Measurements from ENCODE around the gene PDE4DIP.
"Not testable (repeated sequence)": the region's sequence is repeated elsewhere in the genome, so short reads cannot be mapped to it uniquely, and the experiment has no call there.

PDE4DIP gene

DNA sequence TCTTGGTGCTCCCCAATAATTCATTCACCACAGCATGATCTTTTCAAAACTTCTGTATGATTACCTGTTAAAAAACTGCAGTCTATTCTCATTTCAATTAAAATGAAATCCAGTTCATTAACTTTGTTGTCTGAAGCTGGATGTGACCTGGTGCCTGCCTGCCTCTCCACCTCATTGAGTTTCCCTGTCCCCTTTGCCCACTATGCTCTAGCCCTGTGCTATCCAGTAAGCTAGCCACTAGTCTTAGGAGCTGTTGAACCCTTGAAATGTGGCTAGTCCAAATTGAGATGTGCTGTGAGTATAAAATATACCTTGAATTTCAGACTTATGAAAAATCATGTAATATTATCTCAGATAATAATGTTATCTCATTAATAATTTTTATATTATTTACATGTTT lies 114.1 kb downstream of the PDE4DIP start:
- not testable (repeated sequence) for H3K4me3 ChIP-seq (ENCODE audit: low read depth, low read length); DNase-seq (ENCODE audit: low read depth)

DNA sequence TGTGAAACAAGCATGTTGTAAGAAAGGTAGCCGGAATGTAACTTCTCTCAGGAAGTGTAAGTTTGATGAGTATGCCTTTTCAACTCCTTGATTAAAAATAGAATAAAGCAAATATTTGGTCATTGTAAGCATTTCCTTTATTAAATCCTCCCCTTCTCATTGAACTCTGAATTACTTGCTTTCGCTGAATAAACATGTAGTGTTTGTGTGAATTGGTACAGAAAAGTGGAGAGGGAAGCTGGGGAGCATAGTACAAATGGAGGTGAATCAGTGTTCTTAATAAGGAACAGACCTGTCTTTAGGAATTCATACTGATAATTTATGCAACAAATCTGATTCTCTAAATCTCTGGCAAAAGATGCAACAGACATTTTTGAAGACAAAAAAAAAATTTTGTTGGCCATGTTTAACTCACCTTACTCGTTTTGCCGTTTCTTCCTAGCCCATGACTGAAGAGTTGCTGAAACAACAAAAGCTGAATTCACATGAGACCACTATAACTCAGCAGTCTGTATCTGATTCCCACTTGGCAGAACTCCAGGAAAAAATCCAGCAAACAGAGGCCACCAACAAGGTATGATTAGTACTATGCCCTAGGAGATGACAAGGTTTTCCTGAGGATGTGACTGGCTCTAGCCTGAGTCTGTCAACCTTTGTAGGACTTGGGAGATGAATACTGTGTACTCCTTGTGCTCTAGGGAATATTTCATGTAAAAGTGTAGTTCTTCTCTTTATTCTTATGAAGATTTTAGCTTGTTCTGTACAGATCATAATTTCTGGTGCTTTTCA lies 116.2 kb downstream of the PDE4DIP start:
- not testable (repeated sequence) for H3K4me3 ChIP-seq (ENCODE audit: low read depth, low read length); DNase-seq (ENCODE audit: low read depth)

DNA sequence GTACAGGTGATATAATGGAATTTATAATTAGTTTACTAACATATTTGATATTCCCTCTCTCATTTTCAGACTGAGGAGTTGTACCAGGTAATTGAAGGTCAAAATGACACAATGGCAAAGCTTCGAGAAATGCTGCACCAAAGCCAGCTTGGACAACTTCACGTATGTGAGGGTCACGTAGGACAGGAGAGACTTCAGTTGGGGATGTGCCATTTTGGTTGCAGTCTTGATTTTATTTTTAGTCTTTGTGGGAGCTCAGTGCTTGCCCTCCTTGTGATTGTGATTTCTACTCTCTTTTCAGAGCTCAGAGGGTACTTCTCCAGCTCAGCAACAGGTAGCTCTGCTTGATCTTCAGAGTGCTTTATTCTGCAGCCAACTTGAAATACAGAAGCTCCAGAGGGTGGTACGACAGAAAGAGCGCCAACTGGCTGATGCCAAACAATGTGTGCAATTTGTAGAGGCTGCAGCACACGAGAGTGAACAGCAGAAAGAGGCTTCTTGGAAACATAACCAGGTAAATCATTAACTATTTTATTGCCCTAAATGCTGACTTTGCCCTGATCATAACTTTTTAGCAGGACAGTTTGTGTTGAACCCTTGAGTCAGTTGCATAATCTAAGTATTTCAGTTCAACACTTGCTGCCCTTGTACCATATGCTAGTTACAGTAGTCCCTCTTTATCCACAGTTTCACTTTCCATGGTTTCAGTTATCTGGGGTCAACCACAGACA lies 118.1 kb downstream of the PDE4DIP start:
- H3K4me3 ChIP-seq (ENCODE audit: low read depth, low read length); DNase-seq (ENCODE audit: low read depth): not testable (repeated sequence)

DNA sequence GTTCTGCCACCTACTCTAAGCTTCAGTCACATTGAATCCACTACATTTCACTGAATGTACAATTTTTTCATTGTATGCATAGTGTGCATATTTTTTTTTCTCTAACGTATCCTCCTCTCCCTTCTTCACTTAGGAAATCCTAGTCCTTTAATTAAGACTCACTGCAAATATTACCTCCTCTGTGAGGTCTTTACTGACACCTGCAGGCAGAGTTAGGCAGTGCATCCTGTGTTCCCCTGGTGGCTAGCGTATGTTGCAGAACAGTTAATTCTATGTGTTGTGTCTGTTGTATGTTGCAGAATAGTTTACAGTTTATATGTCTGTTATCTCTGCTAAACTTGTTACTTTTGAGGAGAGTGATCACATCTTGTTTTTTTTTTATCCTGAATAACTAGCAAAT lies 121.9 kb downstream of the PDE4DIP start:
- not testable (repeated sequence) for DNase-seq (ENCODE audit: low read depth); H3K4me3 ChIP-seq (ENCODE audit: low read depth, low read length)

DNA sequence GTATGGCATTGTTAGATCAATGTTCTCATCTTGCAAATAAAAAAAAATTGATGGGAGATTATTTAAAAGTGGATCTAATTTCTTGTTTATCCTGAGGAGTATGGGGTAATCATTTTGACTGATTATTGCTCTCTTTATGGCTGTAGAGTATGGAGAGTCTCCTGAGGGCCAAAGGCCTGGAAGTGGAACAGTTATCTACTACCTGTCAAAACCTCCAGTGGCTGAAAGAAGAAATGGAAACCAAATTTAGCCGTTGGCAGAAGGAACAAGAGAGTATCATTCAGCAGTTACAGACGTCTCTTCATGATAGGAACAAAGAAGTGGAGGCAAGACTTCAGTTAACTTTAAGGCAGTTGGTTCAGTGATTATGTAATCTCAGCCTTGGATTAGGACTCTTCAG lies 123.4 kb downstream of the PDE4DIP start:
- not testable (repeated sequence) for DNase-seq (ENCODE audit: low read depth); H3K4me3 ChIP-seq (ENCODE audit: low read depth, low read length)

DNA sequence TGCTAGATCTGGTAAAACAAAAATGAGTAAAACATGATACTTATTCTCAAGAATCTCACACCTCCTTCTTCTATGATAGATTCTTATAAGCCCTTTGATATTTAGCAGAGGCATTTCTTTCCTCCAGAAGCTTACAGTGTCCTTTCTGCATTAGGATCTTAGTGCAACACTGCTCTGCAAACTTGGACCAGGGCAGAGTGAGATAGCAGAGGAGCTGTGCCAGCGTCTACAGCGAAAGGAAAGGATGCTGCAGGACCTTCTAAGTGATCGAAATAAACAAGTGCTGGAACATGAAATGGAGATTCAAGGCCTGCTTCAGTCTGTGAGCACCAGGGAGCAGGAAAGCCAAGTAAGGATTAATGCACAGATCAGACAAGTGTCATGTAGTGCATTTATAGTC lies 124.5 kb downstream of the PDE4DIP start:
- not testable (repeated sequence) for H3K4me3 ChIP-seq (ENCODE audit: low read depth, low read length); DNase-seq (ENCODE audit: low read depth)

DNA sequence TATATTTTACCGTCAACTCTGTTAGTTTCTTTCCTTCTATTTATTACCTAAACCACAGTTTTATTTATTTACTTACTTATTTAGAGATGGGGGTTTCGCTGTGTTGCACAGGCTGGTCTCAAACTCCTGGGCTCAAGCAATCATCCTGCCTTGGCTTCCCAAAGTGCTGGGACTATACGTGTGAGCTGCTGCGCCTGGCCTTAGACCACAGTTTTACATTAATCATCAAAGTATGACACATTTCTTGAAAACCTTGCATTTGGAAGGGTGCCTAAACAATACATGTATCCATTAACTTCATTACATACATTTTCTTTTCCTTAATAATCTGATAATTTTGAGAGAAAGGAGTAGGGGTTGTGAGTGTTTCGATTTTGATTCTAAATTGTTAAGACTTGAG lies 124.9 kb downstream of the PDE4DIP start:
- not testable (repeated sequence) for DNase-seq (ENCODE audit: low read depth); H3K4me3 ChIP-seq (ENCODE audit: low read depth, low read length)

DNA sequence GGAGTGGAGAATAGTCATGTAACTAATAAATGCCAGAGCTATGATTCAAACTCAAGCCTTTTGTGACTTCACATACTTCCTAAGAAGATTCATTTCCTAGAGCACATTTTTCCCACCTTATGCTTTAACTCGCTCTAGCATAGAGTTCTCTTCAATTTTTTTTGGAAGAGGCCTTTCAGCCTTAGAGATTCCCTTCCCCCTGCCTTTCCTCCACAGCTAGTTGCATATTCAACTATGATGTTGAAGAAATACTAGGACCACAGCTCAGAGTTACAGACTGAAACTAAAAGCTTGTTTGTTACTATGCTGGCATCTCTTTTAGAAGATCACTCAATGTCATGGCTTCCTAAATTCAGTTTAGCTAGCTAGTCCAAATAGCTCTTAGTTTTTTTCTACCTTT lies 131.2 kb downstream of the PDE4DIP start:
- peak; percentile 60 for DNase-seq (ENCODE audit: low read depth)
- not testable (repeated sequence) for H3K4me3 ChIP-seq (ENCODE audit: low read depth, low read length)

DNA sequence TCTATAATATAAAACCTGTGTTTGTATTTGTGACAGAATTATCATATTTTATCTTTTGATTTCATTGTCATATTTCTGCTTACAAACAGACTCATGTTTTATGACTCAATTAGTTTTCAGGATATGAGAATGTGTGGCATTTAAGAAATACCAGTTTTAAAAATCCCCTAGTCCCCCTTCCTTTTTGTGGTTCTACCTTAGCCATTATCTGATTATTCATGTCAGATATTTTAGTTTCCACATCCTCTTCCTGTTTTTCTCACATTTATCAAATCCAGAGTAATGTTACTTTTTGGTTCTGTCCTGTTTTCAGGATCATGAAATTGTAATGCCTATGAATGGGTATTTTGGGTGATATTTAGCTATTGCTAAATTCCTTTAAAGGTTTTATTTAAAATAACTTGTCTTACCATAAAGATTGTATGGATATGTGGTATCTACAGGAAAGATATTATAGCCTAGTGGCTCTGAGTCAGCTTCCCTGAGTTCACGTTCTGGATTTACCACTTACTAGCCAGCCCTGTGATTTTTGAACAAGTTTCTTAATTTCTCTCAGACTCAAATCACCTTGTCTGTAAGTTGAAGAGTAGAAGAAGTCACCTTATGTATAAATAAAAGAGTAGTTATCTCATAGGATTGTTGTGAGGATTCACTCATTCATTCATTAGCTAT lies 131.8 kb downstream of the PDE4DIP start:
- H3K4me3 ChIP-seq (ENCODE audit: low read depth, low read length); DNase-seq (ENCODE audit: low read depth): not testable (repeated sequence)

DNA sequence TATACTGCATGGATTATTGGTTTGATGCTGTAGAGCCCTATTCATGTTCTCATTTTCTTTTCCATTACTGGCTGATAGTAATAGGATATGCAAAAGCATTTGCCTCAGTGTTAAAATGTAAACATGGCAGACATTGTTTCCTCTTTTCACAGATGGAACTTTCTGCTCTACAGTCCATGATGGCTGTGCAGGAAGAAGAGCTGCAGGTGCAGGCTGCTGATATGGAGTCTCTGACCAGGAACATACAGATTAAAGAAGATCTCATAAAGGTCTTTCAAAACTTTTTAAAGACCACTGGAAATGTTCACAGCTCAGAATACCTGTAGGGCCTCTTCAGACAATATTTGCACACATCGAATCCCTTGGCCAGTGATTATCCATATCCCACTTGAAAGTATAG lies 133.6 kb downstream of the PDE4DIP start:
- not testable (repeated sequence) for H3K4me3 ChIP-seq (ENCODE audit: low read depth, low read length); DNase-seq (ENCODE audit: low read depth)

DNA sequence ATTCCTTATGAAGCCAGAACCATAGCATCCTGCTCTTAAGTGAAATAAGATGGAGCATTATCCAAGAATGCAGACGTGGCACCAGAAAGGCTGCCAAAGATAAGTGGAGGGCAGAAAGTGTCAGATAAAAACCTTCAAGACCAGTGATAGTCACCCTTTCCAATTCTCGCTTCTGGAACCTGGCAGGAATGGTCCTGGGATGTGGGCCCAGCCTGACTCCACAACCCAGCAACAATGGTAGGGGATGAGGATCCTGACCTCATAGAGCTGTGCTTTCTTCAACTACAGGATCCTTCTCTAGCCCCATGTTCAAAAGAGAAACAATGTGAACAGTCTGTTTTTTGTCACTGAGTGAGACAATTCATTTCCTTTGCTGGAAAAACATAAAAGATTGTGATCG lies 145.2 kb downstream of the PDE4DIP start:
- not testable (repeated sequence) for DNase-seq (ENCODE audit: low read depth); H3K4me3 ChIP-seq (ENCODE audit: low read depth, low read length)

DNA sequence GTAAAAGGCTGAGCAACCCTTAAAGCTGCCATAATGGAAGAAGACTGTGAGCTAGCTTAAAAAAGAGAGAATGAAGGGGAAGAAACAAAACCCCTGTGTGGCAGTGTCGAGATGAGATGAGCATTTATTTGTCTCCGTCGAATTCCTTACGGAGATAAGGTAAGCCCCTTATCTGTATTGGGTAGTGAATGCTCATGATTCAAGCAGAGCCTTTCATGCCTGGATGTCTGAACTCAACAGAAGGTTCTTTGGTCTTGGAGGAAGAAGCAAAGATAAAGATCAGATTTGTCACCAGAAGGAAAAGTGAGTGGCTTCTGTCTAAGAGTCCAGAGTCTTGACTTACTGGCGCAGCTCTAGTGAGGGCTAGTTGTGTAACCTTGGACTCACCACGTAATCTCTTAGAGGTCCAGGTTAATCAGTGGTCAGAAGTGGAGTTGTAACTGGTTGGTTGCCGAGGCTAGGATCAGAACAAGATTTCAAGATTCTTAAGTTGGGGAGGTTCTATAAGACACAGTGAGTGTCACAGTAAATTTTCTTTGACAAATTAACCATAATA lies 146.1 kb downstream of the PDE4DIP start:
- not testable (repeated sequence) for DNase-seq (ENCODE audit: low read depth); H3K4me3 ChIP-seq (ENCODE audit: low read depth, low read length)

DNA sequence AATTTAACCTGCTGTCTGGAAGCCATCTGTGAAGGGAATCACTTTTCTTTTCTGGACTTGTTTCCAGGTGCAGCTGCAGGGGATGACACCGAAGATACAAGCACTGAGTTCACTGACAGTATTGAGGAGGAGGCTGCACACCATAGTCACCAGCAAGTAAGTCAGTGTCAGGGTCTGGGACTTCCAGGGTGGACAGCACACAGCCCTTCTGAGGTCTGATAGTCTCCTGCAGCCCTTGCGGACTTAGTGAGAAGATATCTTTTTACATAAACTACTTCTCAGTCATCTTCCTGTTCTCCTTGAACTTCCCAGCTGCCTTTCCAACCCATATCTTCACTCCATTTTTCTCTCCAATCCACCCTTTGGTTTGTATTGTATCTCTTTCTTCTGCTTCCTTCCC lies 147.6 kb downstream of the PDE4DIP start:
- H3K4me3 ChIP-seq (ENCODE audit: low read depth, low read length); DNase-seq (ENCODE audit: low read depth): not testable (repeated sequence)

DNA sequence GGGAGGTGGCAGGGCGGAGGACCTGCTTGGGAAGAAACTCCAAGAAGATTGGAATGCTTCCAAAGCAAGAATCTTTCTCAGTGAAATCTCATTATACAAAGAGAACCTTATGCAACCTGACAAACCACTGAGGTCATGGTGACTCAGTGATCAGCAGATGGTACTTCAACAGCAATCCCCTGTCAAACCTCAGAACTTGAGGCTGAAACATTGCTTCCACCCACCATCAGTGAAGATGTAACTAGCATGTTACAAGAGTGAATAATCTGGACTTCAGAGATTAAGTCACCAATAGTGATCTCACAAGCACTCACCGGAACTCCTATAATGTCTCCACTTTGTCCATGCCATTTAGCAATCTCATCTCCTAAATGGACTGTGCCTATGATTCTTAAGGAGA lies 148.1 kb downstream of the PDE4DIP start:
- not testable (repeated sequence) for H3K4me3 ChIP-seq (ENCODE audit: low read depth, low read length); DNase-seq (ENCODE audit: low read depth)

DNA sequence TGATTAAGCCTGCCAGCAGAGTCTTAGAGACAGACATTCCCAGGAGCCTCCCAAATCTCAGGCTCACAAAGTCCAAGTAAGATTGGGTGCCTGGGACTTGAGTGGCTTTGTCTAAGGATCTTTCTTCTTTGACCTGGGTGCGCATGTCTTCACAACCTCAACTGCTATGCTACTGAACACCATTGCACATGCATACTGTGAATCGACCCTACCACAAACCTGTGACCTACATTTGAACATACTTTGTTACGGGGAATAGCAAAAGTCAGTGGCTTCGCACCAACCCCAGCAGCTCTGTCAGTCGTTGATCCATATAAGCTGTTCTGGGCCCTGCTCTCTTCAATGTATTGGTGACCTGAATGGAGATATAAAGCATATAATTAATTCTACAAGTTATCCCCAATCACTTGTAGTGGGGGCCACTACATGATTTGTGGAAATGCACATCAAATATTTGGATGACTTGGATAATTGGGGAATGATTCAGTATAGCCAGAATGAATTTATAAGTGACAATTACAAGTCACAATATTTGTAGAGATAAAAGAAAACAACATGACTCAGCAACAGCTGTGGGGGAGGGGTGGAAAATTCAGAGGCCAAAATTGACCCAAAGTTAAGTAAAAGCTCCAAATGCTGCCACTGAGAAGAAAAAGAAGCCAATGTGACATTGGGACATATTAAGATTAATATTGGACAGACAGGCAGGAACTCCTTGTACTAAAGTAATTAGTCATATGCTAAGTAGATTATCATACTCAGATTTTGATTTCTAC lies 152.4 kb downstream of the PDE4DIP start:
- DNase-seq (ENCODE audit: low read depth); H3K4me3 ChIP-seq (ENCODE audit: low read depth, low read length): not testable (repeated sequence)

DNA sequence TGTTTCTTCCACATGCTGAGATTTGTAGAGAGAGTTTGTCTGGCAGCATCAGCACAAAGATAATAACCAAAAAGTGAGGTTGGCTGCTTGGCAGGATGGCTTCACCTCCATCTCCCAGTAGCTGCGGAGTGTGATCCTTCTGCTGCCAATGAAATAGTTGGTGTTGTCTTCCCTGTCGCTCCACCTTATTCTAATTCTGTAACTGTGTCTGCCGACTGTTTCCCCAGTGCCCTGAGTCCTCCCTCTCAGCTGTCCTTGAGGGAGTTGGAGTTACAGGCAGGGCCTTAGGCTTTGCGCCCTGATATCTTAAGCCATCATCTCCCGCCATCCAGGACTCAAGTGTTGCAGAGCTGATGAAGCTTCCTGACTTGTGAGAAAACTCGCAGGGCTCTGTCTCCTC lies 153.2 kb downstream of the PDE4DIP start:
- not testable (repeated sequence) for DNase-seq (ENCODE audit: low read depth); H3K4me3 ChIP-seq (ENCODE audit: low read depth, low read length)

DNA sequence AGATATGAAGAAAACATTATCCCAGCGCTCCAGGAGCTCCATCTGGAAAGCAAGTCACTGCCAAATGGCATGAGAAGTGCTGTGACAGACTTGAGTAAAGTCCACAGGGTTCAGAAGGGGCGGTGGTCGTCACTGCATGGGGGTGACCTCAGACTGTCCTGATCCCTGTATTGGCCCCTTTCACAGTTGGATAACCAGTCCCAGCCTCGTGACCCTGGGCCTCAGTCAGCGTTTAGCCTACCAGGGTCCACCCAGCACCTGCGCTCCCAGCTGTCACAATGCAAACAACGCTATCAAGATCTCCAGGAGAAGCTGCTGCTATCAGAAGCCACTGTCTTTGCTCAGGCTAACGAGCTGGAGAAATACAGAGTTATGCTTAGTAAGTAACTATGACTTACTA lies 158.4 kb downstream of the PDE4DIP start:
- not testable (repeated sequence) for H3K4me3 ChIP-seq (ENCODE audit: low read depth, low read length); DNase-seq (ENCODE audit: low read depth)

DNA sequence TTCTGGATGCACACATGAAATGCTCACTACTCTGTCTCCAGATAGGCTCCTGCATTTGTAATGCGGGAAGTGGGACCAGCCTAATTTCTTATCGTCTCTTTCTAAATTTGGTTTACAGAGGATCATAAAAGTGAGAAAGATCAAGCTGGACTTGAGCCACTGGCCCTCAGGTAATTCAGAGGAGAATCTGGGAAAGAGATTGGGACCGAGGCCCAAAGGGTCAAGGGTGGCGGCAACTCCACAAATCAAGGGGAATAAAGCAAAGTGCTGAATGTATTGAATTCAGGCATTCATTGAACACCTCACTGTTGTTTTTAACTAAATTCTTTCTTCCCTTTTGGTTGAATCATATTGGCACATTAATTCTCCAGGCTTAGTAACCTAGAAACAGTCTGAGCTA lies 164.1 kb downstream of the PDE4DIP start:
- DNase-seq (ENCODE audit: low read depth); H3K4me3 ChIP-seq (ENCODE audit: low read depth, low read length): not testable (repeated sequence)

DNA sequence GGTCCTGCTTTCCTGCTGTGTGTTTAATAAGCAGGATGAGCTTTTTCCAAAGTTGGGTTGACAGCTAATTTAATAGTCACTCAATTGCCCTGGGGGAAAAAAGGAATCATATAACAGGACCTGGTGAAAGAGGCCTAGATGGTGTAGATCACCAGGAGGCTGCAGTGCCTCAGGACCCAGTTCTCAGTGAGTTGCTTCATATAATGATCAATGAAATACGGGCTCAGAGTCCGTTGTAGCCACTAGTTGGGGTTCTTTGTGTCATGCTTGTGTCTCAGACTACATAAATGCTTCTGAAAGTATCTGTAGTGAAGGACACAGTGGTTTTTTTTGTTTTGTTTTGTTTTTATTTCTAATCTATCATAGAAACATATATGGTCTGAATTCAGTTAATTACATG lies 164.5 kb downstream of the PDE4DIP start:
- not testable (repeated sequence) for H3K4me3 ChIP-seq (ENCODE audit: low read depth, low read length); DNase-seq (ENCODE audit: low read depth)
